IPS-15b (cell line): ENCODE measurements around the gene LIMA1.

ENCODE experiments used
- H3K27me3 ChIP-seq: one replicate; pipeline ENCODE4 v1.6.1; 2013; ENCODE audit warnings: low read length; ENCODE audit not compliant: control insufficient read depth, insufficient read depth
- H3K36me3 ChIP-seq: one replicate; pipeline ENCODE4 v1.6.1; 2013; ENCODE audit warnings: low read length; ENCODE audit not compliant: control insufficient read depth, insufficient read depth
- H3K4me1 ChIP-seq: one replicate; pipeline ENCODE4 v1.6.1; 2013; ENCODE audit warnings: mild to moderate bottlenecking, low read length; ENCODE audit not compliant: control insufficient read depth, insufficient read depth
- H3K4me3 ChIP-seq: one replicate; pipeline ENCODE4 v1.5.1; 2013; ENCODE audit warnings: low read depth, low read length
- H3K9ac ChIP-seq: one replicate; pipeline ENCODE4 v1.6.1; 2013; ENCODE audit warnings: low read depth, mild to moderate bottlenecking, low read length
- H3K9me3 ChIP-seq: one replicate; pipeline ENCODE4 v1.6.1; 2013; ENCODE audit warnings: mild to moderate bottlenecking, low read length; ENCODE audit not compliant: control insufficient read depth, insufficient read depth

LIMA1 gene

GRCh38 chr12:50147281-50147680 lies 136.0 kb downstream of the LIMA1 start:
- H3K9me3 ChIP-seq, result no peaks in the 10 kb centered on the region
- no peak overlapping the region for H3K9ac ChIP-seq
- H3K4me1 ChIP-seq, result no peaks in the 10 kb centered on the region
- H3K27me3 ChIP-seq, result no peaks in the 10 kb centered on the region
- no peak overlapping the region for H3K4me3 ChIP-seq
- peaks cover 5% of the 10 kb centered on the region for H3K36me3 ChIP-seq

DNA sequence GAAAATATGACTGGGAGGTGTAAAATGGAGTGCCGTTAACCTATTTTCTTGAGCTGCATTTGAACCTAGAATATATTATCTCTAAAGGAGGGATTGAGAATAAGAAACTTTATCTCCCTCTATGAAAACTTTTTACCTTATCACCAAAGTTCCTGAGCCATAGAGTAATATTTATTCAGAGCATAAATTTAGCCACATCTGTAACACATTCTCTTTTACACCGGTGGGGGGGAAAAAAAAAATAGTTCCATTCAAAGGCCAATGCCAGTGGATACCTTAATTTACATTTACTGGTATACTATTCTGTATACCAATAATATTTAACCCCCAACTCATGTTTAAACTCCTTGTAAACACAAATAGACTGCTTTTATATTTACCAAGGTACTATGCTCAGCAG lies 137.9 kb downstream of the LIMA1 start:
- Histone ChIP-seq H3K9me3 (no peaks in the 10 kb centered on the region), H3K4me3 (no peak overlapping the region), H3K27me3 (no peaks in the 10 kb centered on the region), H3K36me3 (peaks cover 7% of the 10 kb centered on the region), H3K4me1 (no peaks in the 10 kb centered on the region), H3K9ac (no peak overlapping the region)

GRCh38 chr12:50142993-50143392 lies 140.3 kb downstream of the LIMA1 start:
- no peaks in the 10 kb centered on the region for H3K9me3 ChIP-seq
- H3K9ac ChIP-seq, result no peak overlapping the region
- no peak overlapping the region for H3K4me3 ChIP-seq
- no peaks in the 10 kb centered on the region for H3K4me1 ChIP-seq
- H3K27me3 ChIP-seq, result no peaks in the 10 kb centered on the region
- H3K36me3 ChIP-seq, result peaks cover 7% of the 10 kb centered on the region

- H3K9ac ChIP-seq, result no peak overlapping the region
- peaks cover 30% of the 10 kb centered on the region for H3K36me3 ChIP-seq
These were observed 150.7 kb downstream of the LIMA1 start for GRCh38 chr12:50132505-50133135.

GRCh38 chr12:50129290-50129689 lies 154.0 kb downstream of the LIMA1 start:
- Histone ChIP-seq H3K4me3 (no peak overlapping the region), H3K9ac (no peak overlapping the region), H3K4me1 (no peaks in the 10 kb centered on the region), H3K27me3 (no peaks in the 10 kb centered on the region), H3K9me3 (no peaks in the 10 kb centered on the region), H3K36me3 (peaks cover 6% of the 10 kb centered on the region)

More at GRCh38 chr12:50132505-50133135, 150.7 kb downstream of the LIMA1 start:
- H3K4me1 ChIP-seq, result no peaks in the 10 kb centered on the region
- H3K4me3 ChIP-seq, result no peak overlapping the region
- no peaks in the 10 kb centered on the region for H3K9me3 ChIP-seq
- no peaks in the 10 kb centered on the region for H3K27me3 ChIP-seq

DNA sequence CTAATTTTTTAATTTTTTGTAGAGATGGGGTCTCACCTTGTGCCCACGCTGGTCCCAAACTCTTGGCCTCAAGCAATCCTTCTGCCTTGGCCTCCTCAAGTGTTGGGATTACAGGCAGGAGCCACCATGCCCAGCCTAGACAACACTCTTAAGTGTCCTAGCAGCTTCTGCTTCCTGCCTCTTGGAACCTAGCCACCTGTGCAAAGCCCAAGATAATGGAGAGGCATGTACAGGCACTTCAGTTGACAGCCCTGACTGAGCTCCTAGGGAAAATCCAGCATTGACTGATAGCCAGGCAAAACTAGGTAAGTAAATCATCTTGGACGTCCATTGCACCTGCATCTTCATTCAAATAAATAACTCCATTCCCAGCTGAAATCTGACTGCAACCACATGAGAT lies 155.8 kb downstream of the LIMA1 start:
- Histone ChIP-seq H3K9ac (no peak overlapping the region), H3K36me3 (peaks cover 5% of the 10 kb centered on the region), H3K9me3 (no peaks in the 10 kb centered on the region), H3K4me1 (no peaks in the 10 kb centered on the region), H3K4me3 (no peak overlapping the region), H3K27me3 (no peaks in the 10 kb centered on the region)
